NCI-H524 treated with DMSO at 0.1 percent for 48 hours (cell line): ENCODE data around the gene TMEM63B.
"Not testable (repeated sequence)": the region's sequence is repeated elsewhere in the genome, so short reads cannot be mapped to it uniquely, and the experiment has no call there.

Source experiments
- DNase-seq: peaks from one replicate; lab custom pipeline; 2025; lab: John Stamatoyannopoulos, UW

Gene TMEM63B

GRCh38 chr6:44094403-44095242, 32.7 kb upstream of the TMEM63B start:
- DNase-seq, result no peak

GRCh38 chr6:44095243-44095623, 32.1 kb upstream of the TMEM63B start:
- not testable (repeated sequence) for DNase-seq

GRCh38 chr6:44096612-44097011, 30.7 kb upstream of the TMEM63B start:
- no peak for DNase-seq

- DNase-seq, result no peak
These were observed 29.5 kb upstream of the TMEM63B start for GRCh38 chr6:44097782-44098317.

GRCh38 chr6:44099192-44099591, 28.2 kb upstream of the TMEM63B start:
- no peak for DNase-seq

- no peak for DNase-seq
These were observed 27.2 kb upstream of the TMEM63B start for GRCh38 chr6:44100088-44100550.

- DNase-seq, result no peak
These were observed 25.5 kb upstream of the TMEM63B start for GRCh38 chr6:44101832-44102231.

GRCh38 chr6:44102527-44102926, 24.8 kb upstream of the TMEM63B start:
- DNase-seq, result no peak

- DNase-seq, result no peak
These were observed 22.8 kb upstream of the TMEM63B start for GRCh38 chr6:44104481-44105021.

GRCh38 chr6:44105146-44105545, 22.2 kb upstream of the TMEM63B start:
- DNase-seq, result no peak

GRCh38 chr6:44105993-44106740, 21.2 kb upstream of the TMEM63B start:
- no peak for DNase-seq

GRCh38 chr6:44107017-44107416, 20.3 kb upstream of the TMEM63B start:
- no peak for DNase-seq

GRCh38 chr6:44108471-44108870, 18.9 kb upstream of the TMEM63B start:
- no peak for DNase-seq

- no peak for DNase-seq
These were observed 18.1 kb upstream of the TMEM63B start for GRCh38 chr6:44109212-44109611.

- no peak for DNase-seq
These were observed 17.2 kb upstream of the TMEM63B start for GRCh38 chr6:44110005-44110676.

- no peak for DNase-seq
These were observed 16.4 kb upstream of the TMEM63B start for GRCh38 chr6:44110966-44111365.

GRCh38 chr6:44111434-44112417, 15.6 kb upstream of the TMEM63B start:
- DNase-seq, result no peak

GRCh38 chr6:44113414-44113813, 13.9 kb upstream of the TMEM63B start:
- no peak for DNase-seq

- no peak for DNase-seq
These were observed 11.5 kb upstream of the TMEM63B start for GRCh38 chr6:44115866-44116265.

GRCh38 chr6:44116641-44117382, 10.5 kb upstream of the TMEM63B start:
- DNase-seq, result no peak
